HG03571 (cell line): Measurements from ENCODE around the gene SELENOV.

Experiments
- ATAC-seq: cut with Tn5 transposase; IDR thresholded peaks from one replicate; pipeline ENCODE4 v1.9.1; 2021; ENCODE audit not compliant: unreplicated experiment

SELENOV gene

GRCh38 chr19:39518458-39518857 lies 3.5 kb downstream of the SELENOV start:
- no peak for ATAC-seq

- no peak for ATAC-seq
These were observed 4.0 kb downstream of the SELENOV start for GRCh38 chr19:39518975-39519374.

- no peak for ATAC-seq
These were observed 5.9 kb downstream of the SELENOV start for GRCh38 chr19:39520541-39521484.

- no peak for ATAC-seq
These were observed 9.6 kb downstream of the SELENOV start for GRCh38 chr19:39524495-39524894.

GRCh38 chr19:39525205-39525604 lies 10.3 kb downstream of the SELENOV start:
- no peak for ATAC-seq

GRCh38 chr19:39531834-39532232 lies 16.9 kb downstream of the SELENOV start:
- no peak for ATAC-seq

- ATAC-seq, result peak; percentile 78
These were observed 17.5 kb downstream of the SELENOV start, which contains the start of gene EID2B for GRCh38 chr19:39532233-39533002. EID2B (minus strand) TSS chr19:39532852; CDS start chr19:39532802, 50 bp downstream.

GRCh38 chr19:39533003-39533512 lies 18.1 kb downstream of the SELENOV start:
- peak; percentile 7 for ATAC-seq

- no peak for ATAC-seq
These were observed 18.9 kb downstream of the SELENOV start for GRCh38 chr19:39533791-39534190.

- no peak for ATAC-seq
These were observed 24.2 kb downstream of the SELENOV start for GRCh38 chr19:39539165-39539517.

GRCh38 chr19:39539518-39540332 lies 24.8 kb downstream of the SELENOV start, which contains the start of gene EID2:
EID2 (minus strand) TSS chr19:39540161; CDS start chr19:39540079, 82 bp downstream.
- peak; percentile 67 for ATAC-seq

- ATAC-seq, result no peak
These were observed 25.4 kb downstream of the SELENOV start for GRCh38 chr19:39540333-39540673.

- no peak for ATAC-seq
These were observed 27.3 kb downstream of the SELENOV start for GRCh38 chr19:39542206-39542605.

GRCh38 chr19:39543477-39543857 lies 28.5 kb downstream of the SELENOV start:
- no peak for ATAC-seq

- ATAC-seq, result no peak
These were observed 29.4 kb downstream of the SELENOV start for GRCh38 chr19:39544226-39544903.

GRCh38 chr19:39544911-39545310 lies 30.0 kb downstream of the SELENOV start:
- ATAC-seq, result no peak

- ATAC-seq, result no peak
These were observed 31.7 kb downstream of the SELENOV start for GRCh38 chr19:39546599-39546998.

- no peak for ATAC-seq
These were observed 35.3 kb downstream of the SELENOV start for GRCh38 chr19:39550197-39550596.

- ATAC-seq, result no peak
These were observed 38.2 kb downstream of the SELENOV start for GRCh38 chr19:39553082-39553652.
